Trophoblast cell (in vitro differentiated cells and primary cell): ENCODE data around the gene PTGER3.
A peak's percentile ranks its signal among the peaks of the same experiment; 100 is the strongest.

Source experiments
- DNase-seq, 2 donors: peaks; one replicate each; pipeline ENCODE4 v3.0.0-alpha.2; 2016
- H2AFZ ChIP-seq: 2 replicates; pipeline ENCODE4 v1.6.1; 2013; ENCODE audit warnings: low read length, moderate library complexity, mild to moderate bottlenecking; ENCODE audit not compliant: insufficient read depth, poor library complexity
- H2AK5ac ChIP-seq: 2 replicates; pipeline ENCODE4 v1.6.1; 2013; ENCODE audit warnings: mild to moderate bottlenecking, low read length
- H2BK120ac ChIP-seq: 2 replicates; pipeline ENCODE4 v1.6.1; 2013; ENCODE audit warnings: low read length, mild to moderate bottlenecking, moderate library complexity; ENCODE audit not compliant: insufficient read depth, poor library complexity
- H2BK12ac ChIP-seq: 2 replicates; pipeline ENCODE4 v1.6.1; 2013; ENCODE audit warnings: mild to moderate bottlenecking, low read length, moderate library complexity
- H2BK5ac ChIP-seq: 2 replicates; pipeline ENCODE4 v1.6.1; 2013; ENCODE audit warnings: low read length, low read depth, moderate library complexity, mild to moderate bottlenecking; ENCODE audit not compliant: poor library complexity
- H3K14ac ChIP-seq: 2 replicates; pipeline ENCODE4 v1.6.1; 2013; ENCODE audit warnings: mild to moderate bottlenecking, low read length
- H3K18ac ChIP-seq: 2 replicates; pipeline ENCODE4 v1.6.1; 2013; ENCODE audit warnings: mild to moderate bottlenecking, low read length
- H3K23ac ChIP-seq: 2 replicates; pipeline ENCODE4 v1.6.1; 2013; ENCODE audit warnings: low read length
- H3K27ac ChIP-seq: 2 replicates; pipeline ENCODE4 v1.5.1; 2013; ENCODE audit warnings: low read depth, mild to moderate bottlenecking, inconsistent platforms, low read length, moderate library complexity
- H3K27me3 ChIP-seq: 2 replicates; pipeline ENCODE4 v1.6.1; 2013; ENCODE audit warnings: inconsistent platforms, mild to moderate bottlenecking, low read length, moderate library complexity; ENCODE audit not compliant: insufficient read depth
- H3K36me3 ChIP-seq, 2 experiments: 1 replicate in 1 of 2; 2 replicates in 1 of 2; pipeline ENCODE4 v1.6.1; 2013; ENCODE audit warnings: low read length in 2 of 2, mild to moderate bottlenecking in 2 of 2, moderate library complexity in 1 of 2; ENCODE audit not compliant: insufficient read depth in 2 of 2, control insufficient read depth in 1 of 2
- H3K4ac ChIP-seq: 2 replicates; pipeline ENCODE4 v1.6.1; 2013; ENCODE audit warnings: low read depth, mild to moderate bottlenecking, low read length, moderate library complexity
- H3K4me1 ChIP-seq, 2 experiments: 1 replicate in 1 of 2; 2 replicates in 1 of 2; pipeline ENCODE4 v1.6.1; 2013; ENCODE audit warnings: low read length in 2 of 2, mild to moderate bottlenecking in 2 of 2, moderate library complexity in 1 of 2; ENCODE audit not compliant: insufficient read depth in 2 of 2, control insufficient read depth in 1 of 2
- H3K4me2 ChIP-seq: 2 replicates; pipeline ENCODE4 v1.6.1; 2013; ENCODE audit warnings: inconsistent platforms, mild to moderate bottlenecking, low read length, moderate library complexity
- H3K4me3 ChIP-seq: 2 replicates; pipeline ENCODE4 v1.5.1; 2013; ENCODE audit warnings: mild to moderate bottlenecking, low read depth, low read length, inconsistent platforms
- H3K79me1 ChIP-seq: one replicate; pipeline ENCODE4 v1.6.1; 2013; ENCODE audit warnings: low read length
- H3K79me2 ChIP-seq: 2 replicates; pipeline ENCODE4 v1.6.1; 2013; ENCODE audit warnings: low read length, mild to moderate bottlenecking; ENCODE audit not compliant: control insufficient read depth, insufficient read depth, poor library complexity
- H3K9ac ChIP-seq: 2 replicates; pipeline ENCODE4 v1.6.1; 2013; ENCODE audit warnings: mild to moderate bottlenecking, low read length
- H3K9me3 ChIP-seq: 2 replicates; pipeline ENCODE4 v1.6.1; 2013; ENCODE audit warnings: low read depth, mild to moderate bottlenecking, control low read depth, inconsistent platforms, low read length; ENCODE audit not compliant: insufficient read depth
- H4K12ac ChIP-seq: 2 replicates; pipeline ENCODE4 v1.6.1; 2013; ENCODE audit warnings: low read depth, mild to moderate bottlenecking, low read length, moderate library complexity
- H4K8ac ChIP-seq: 2 replicates; pipeline ENCODE4 v1.6.1; 2013; ENCODE audit warnings: low read depth, mild to moderate bottlenecking, low read length, moderate library complexity
- H4K91ac ChIP-seq: one replicate; pipeline ENCODE4 v1.6.1; 2013; ENCODE audit warnings: low read depth, mild to moderate bottlenecking, low read length, moderate library complexity
- WGBS: extraction: QIAGEN DNeasy Blood & Tissue Kit; methylation state at CpG from one replicate; pipeline ENCODE4 v1.1.7; 2013; ENCODE audit warnings: missing lambda C conversion rate; ENCODE audit not compliant: insufficient read length, insufficient coverage; ENCODE audit errors: extremely low coverage; 5-methylcytosine and 5-hydroxymethylcytosine counted together

PTGER3 gene

GRCh38 chr1:71049951-71050598 lies 2.5 kb upstream of the PTGER3 start:
- H3K18ac ChIP-seq: no peak overlapping the region
- H3K23ac ChIP-seq: no peak overlapping the region
- peak; percentile 54 to 92 for DNase-seq
- no peak overlapping the region for H3K4ac ChIP-seq
- WGBS: no CpG with 5 or more reads among the region's 1 CpG
- H3K4me3 ChIP-seq: no peak overlapping the region
- H2BK120ac ChIP-seq: no peak overlapping the region
- H3K14ac ChIP-seq: no peak overlapping the region
- peaks cover 5 to 7% of the 10 kb centered on the region in 2 experiments for H3K4me1 ChIP-seq
- no peak overlapping the region for H2AFZ ChIP-seq
- H3K27me3 ChIP-seq: peaks cover 17% of the 10 kb centered on the region
- no peak overlapping the region for H4K8ac ChIP-seq
- no peak overlapping the region for H2BK5ac ChIP-seq
- H3K4me2 ChIP-seq: no peak overlapping the region
- H3K27ac ChIP-seq: no peak overlapping the region
- no peak overlapping the region for H3K9ac ChIP-seq
- peaks cover 7% of the 10 kb centered on the region for H3K9me3 ChIP-seq
- no peak overlapping the region for H4K12ac ChIP-seq
- H3K36me3 ChIP-seq: no peaks in the 10 kb centered on the region
- no peak overlapping the region for H2AK5ac ChIP-seq
- H3K79me2 ChIP-seq: no peaks in the 10 kb centered on the region
- H2BK12ac ChIP-seq: no peak overlapping the region
- H3K79me1 ChIP-seq: no peaks in the 10 kb centered on the region
- H4K91ac ChIP-seq: no peak overlapping the region

GRCh38 chr1:71046891-71047634 lies 553 bp downstream of the PTGER3 start:
- Histone ChIP-seq H2BK12ac (no peak overlapping the region), H3K23ac (no peak overlapping the region), H4K8ac (no peak overlapping the region), H3K27me3 (peaks cover 17% of the 10 kb centered on the region), H3K9me3 (peaks cover 7% of the 10 kb centered on the region), H3K4me3 (peak overlapping the region; percentile 62), H3K4me2 (peak overlapping the region; percentile 87), H3K9ac (no peak overlapping the region), H3K14ac (no peak overlapping the region), H4K12ac (no peak overlapping the region), H2BK5ac (no peak overlapping the region), H2BK120ac (no peak overlapping the region), H3K4ac (no peak overlapping the region), H3K79me1 (no peaks in the 10 kb centered on the region), H2AFZ (peak overlapping the region; percentile 40), H2AK5ac (no peak overlapping the region), H3K27ac (no peak overlapping the region), H4K91ac (no peak overlapping the region), H3K79me2 (no peaks in the 10 kb centered on the region), H3K18ac (no peak overlapping the region), H3K4me1 (peaks cover 5 to 7% of the 10 kb centered on the region in 2 experiments), H3K36me3 (no peaks in the 10 kb centered on the region)
- no CpG with 5 or more reads among the region's 73 CpGs for WGBS
- peak; percentile 40 to 62 for DNase-seq

- no peak overlapping the region for H3K23ac ChIP-seq
- no peak overlapping the region for H3K4ac ChIP-seq
- H2BK12ac ChIP-seq: no peak overlapping the region
- no peak overlapping the region for H3K9ac ChIP-seq
- DNase-seq: peak in 1 of 2 donors; percentile 62
- H3K18ac ChIP-seq: no peak overlapping the region
- H3K36me3 ChIP-seq: no peaks in the 10 kb centered on the region
- H2AK5ac ChIP-seq: no peak overlapping the region
- H3K4me1 ChIP-seq: peaks cover 5 to 7% of the 10 kb centered on the region in 2 experiments
- H3K27me3 ChIP-seq: peaks cover 17% of the 10 kb centered on the region
- H3K79me1 ChIP-seq: no peaks in the 10 kb centered on the region
- no peak overlapping the region for H3K4me2 ChIP-seq
- peaks cover 7% of the 10 kb centered on the region for H3K9me3 ChIP-seq
- H4K91ac ChIP-seq: no peak overlapping the region
- H3K14ac ChIP-seq: no peak overlapping the region
- H4K12ac ChIP-seq: no peak overlapping the region
- no peaks in the 10 kb centered on the region for H3K79me2 ChIP-seq
- no peak overlapping the region for H3K27ac ChIP-seq
- no CpG with 5 or more reads among the region's 16 CpGs for WGBS
- H4K8ac ChIP-seq: no peak overlapping the region
- no peak overlapping the region for H2BK5ac ChIP-seq
- no peak overlapping the region for H3K4me3 ChIP-seq
- no peak overlapping the region for H2BK120ac ChIP-seq
- no peak overlapping the region for H2AFZ ChIP-seq
Measured at GRCh38 chr1:71045463-71046028, 2.1 kb downstream of the PTGER3 start.

GRCh38 chr1:71044833-71045232 lies 2.8 kb downstream of the PTGER3 start:
- H3K18ac ChIP-seq: no peak overlapping the region
- no CpG with 5 or more reads among the region's 1 CpG for WGBS
- H3K79me1 ChIP-seq: no peaks in the 10 kb centered on the region
- no peak overlapping the region for H3K23ac ChIP-seq
- H2BK5ac ChIP-seq: no peak overlapping the region
- no peak overlapping the region for H2AFZ ChIP-seq
- H2BK12ac ChIP-seq: no peak overlapping the region
- H4K91ac ChIP-seq: no peak overlapping the region
- H2AK5ac ChIP-seq: no peak overlapping the region
- DNase-seq: no peak
- H3K4me3 ChIP-seq: no peak overlapping the region
- peaks cover 7% of the 10 kb centered on the region for H3K9me3 ChIP-seq
- no peak overlapping the region for H2BK120ac ChIP-seq
- no peak overlapping the region for H3K14ac ChIP-seq
- H4K8ac ChIP-seq: no peak overlapping the region
- H3K4ac ChIP-seq: no peak overlapping the region
- no peak overlapping the region for H3K27ac ChIP-seq
- H3K36me3 ChIP-seq: no peaks in the 10 kb centered on the region
- H4K12ac ChIP-seq: no peak overlapping the region
- no peak overlapping the region for H3K9ac ChIP-seq
- H3K4me2 ChIP-seq: no peak overlapping the region
- peaks cover 5 to 7% of the 10 kb centered on the region in 2 experiments for H3K4me1 ChIP-seq
- H3K79me2 ChIP-seq: no peaks in the 10 kb centered on the region
- peaks cover 17% of the 10 kb centered on the region for H3K27me3 ChIP-seq
